Adipocyte (in vitro differentiated cells): ENCODE results near the gene DNAJC11.
"Not testable (repeated sequence)": the region's sequence is repeated elsewhere in the genome, so short reads cannot be mapped to it uniquely, and the experiment has no call there.

Experiments
- DNase-seq: peaks from one replicate; pipeline ENCODE4 v3.0.0-alpha.2; 2015; ENCODE audit warnings: low read depth
- H3K27me3 ChIP-seq: replicated peaks from 2 replicates; pipeline ENCODE4 v1.7.0; 2013; ENCODE audit warnings: mild to moderate bottlenecking, low read length, moderate library complexity; ENCODE audit not compliant: control insufficient read depth, insufficient read depth
- H3K36me3 ChIP-seq: 2 replicates; pipeline ENCODE4 v1.7.0; 2013; ENCODE audit warnings: low read length, mild to moderate bottlenecking, moderate library complexity; ENCODE audit not compliant: control insufficient read depth, insufficient read depth, severe bottlenecking
- H3K4me1 ChIP-seq: 2 replicates; pipeline ENCODE4 v1.7.0; 2013; ENCODE audit warnings: mild to moderate bottlenecking, low read length, moderate library complexity; ENCODE audit not compliant: control insufficient read depth, insufficient read depth
- H3K4me3 ChIP-seq: 2 replicates; pipeline ENCODE4 v1.7.0; 2013; ENCODE audit warnings: mild to moderate bottlenecking, low read length, moderate library complexity
- H3K9ac ChIP-seq: 2 replicates; pipeline ENCODE4 v1.7.0; 2013; ENCODE audit warnings: mild to moderate bottlenecking, low read length, moderate library complexity
- H3K9me3 ChIP-seq: 2 replicates; pipeline ENCODE4 v1.7.0; 2013; ENCODE audit warnings: mild to moderate bottlenecking, low read length, moderate library complexity; ENCODE audit not compliant: control insufficient read depth

Gene DNAJC11

GRCh38 chr1:6730473-6730872 is 28.9 kb upstream of the DNAJC11 start:
- H3K36me3 ChIP-seq: no peaks in the 10 kb centered on the region
- no peak overlapping the region for H3K9ac ChIP-seq
- no peak overlapping the region for H3K4me3 ChIP-seq
- peaks cover 4% of the 10 kb centered on the region for H3K9me3 ChIP-seq
- no peak for DNase-seq
- no peaks in the 10 kb centered on the region for H3K4me1 ChIP-seq
- no peaks in the 10 kb centered on the region for H3K27me3 ChIP-seq

GRCh38 chr1:6727535-6727934 is 25.9 kb upstream of the DNAJC11 start:
- Histone ChIP-seq H3K9me3 (peaks cover 4% of the 10 kb centered on the region), H3K9ac (no peak overlapping the region), H3K36me3 (no peaks in the 10 kb centered on the region), H3K27me3 (no peaks in the 10 kb centered on the region), H3K4me3 (no peak overlapping the region), H3K4me1 (peaks cover 5% of the 10 kb centered on the region)
- DNase-seq: peak; percentile 80

- Histone ChIP-seq H3K36me3 (no peaks in the 10 kb centered on the region), H3K4me1 (peaks cover 5% of the 10 kb centered on the region), H3K27me3 (no peaks in the 10 kb centered on the region), H3K9ac (no peak overlapping the region), H3K4me3 (no peak overlapping the region), H3K9me3 (no peaks in the 10 kb centered on the region)
- DNase-seq: no peak
Measured at GRCh38 chr1:6726253-6726652, 24.6 kb upstream of the DNAJC11 start.

DNA sequence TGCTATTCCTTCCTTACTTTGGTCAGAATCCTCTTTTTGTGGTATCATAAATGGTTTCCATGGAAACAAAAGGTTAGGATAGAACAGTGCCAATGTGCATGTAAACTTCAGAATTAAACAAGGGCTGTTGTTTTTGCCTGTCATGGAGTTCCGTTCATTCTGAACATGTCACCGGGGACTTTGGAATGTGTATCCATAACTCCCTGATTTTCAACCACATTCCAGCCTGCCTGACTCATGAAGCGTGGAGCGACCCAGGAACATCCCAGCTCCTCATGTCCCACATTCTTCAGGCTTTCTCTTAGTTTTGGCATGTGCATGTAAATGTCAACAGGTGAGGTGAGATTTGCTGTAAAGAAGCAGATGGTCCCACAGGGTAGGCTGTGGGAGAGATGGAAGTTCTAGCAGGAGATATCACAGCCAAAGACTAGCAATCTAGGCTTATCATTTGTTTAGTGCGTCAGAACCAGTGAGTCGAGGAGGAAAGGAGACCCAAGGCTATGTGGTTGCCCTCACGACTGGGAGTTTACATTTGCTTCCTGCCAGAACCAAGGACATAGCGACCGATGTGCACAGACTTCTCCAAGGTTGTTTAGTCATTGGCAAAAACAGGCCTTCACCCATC is 23.0 kb upstream of the DNAJC11 start:
- H3K9me3 ChIP-seq: no peaks in the 10 kb centered on the region
- H3K4me1 ChIP-seq: peaks cover 5% of the 10 kb centered on the region
- H3K4me3 ChIP-seq: no peak overlapping the region
- peak; percentile 70 for DNase-seq
- H3K36me3 ChIP-seq: no peaks in the 10 kb centered on the region
- no peak overlapping the region for H3K9ac ChIP-seq
- no peaks in the 10 kb centered on the region for H3K27me3 ChIP-seq

- H3K9ac ChIP-seq: no peak overlapping the region
- H3K27me3 ChIP-seq: no peaks in the 10 kb centered on the region
- H3K4me3 ChIP-seq: no peak overlapping the region
- H3K4me1 ChIP-seq: peaks cover 5% of the 10 kb centered on the region
- H3K9me3 ChIP-seq: no peaks in the 10 kb centered on the region
- H3K36me3 ChIP-seq: no peaks in the 10 kb centered on the region
- DNase-seq: no peak
Measured at GRCh38 chr1:6723621-6724428, 22.2 kb upstream of the DNAJC11 start.

GRCh38 chr1:6711174-6711573 is 9.6 kb upstream of the DNAJC11 start:
- no peak for DNase-seq
- H3K9ac ChIP-seq: no peak overlapping the region
- peaks cover 5% of the 10 kb centered on the region for H3K9me3 ChIP-seq
- H3K36me3 ChIP-seq: no peaks in the 10 kb centered on the region
- H3K27me3 ChIP-seq: peaks cover 11% of the 10 kb centered on the region
- H3K4me3 ChIP-seq: no peak overlapping the region
- H3K4me1 ChIP-seq: no peaks in the 10 kb centered on the region

GRCh38 chr1:6704746-6705145 is 3.1 kb upstream of the DNAJC11 start:
- Histone ChIP-seq H3K27me3 (peaks cover 11% of the 10 kb centered on the region), H3K36me3 (no peaks in the 10 kb centered on the region), H3K4me1 (peaks cover 10% of the 10 kb centered on the region), H3K4me3 (no peak overlapping the region), H3K9me3 (no peaks in the 10 kb centered on the region), H3K9ac (no peak overlapping the region)
- no peak for DNase-seq

GRCh38 chr1:6703016-6703415 is 1.4 kb upstream of the DNAJC11 start:
- H3K4me3 ChIP-seq: no peak overlapping the region
- no peaks in the 10 kb centered on the region for H3K36me3 ChIP-seq
- no peak for DNase-seq
- H3K4me1 ChIP-seq: peaks cover 10% of the 10 kb centered on the region
- H3K27me3 ChIP-seq: peaks cover 11% of the 10 kb centered on the region
- H3K9me3 ChIP-seq: no peaks in the 10 kb centered on the region
- no peak overlapping the region for H3K9ac ChIP-seq

DNA sequence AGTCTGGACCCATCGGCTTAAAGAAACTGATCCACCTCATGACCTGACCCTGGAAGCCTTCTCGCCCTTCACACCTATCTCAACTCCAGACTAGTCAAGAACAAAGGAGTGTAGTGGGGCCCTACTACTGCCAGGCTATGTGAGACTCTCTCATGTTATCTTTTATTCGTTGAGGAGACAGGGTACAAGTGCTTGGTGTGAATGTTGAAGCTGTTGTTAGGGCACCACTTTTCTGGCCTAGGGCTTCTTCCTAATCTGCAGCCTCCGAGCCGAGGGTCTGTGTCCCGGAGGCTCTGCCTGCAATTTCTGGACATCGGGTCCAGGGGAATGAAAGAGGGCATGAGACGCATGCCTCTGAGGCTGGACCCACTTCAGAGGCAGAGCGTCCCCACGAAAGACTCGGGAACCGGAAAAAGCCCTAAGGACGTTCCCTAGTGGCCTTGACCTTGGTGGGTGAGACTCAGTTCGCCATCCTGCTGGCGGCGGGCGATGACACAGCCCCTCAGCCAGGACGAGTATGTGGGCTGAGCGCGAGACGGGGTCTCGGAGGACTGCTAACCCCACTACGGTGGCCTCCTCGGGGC is 671 bp downstream of the DNAJC11 start:
- peaks cover 10% of the 10 kb centered on the region for H3K4me1 ChIP-seq
- no peaks in the 10 kb centered on the region for H3K9me3 ChIP-seq
- DNase-seq: peak; percentile 8
- H3K4me3 ChIP-seq: peak overlapping the region; percentile 96
- H3K36me3 ChIP-seq: no peaks in the 10 kb centered on the region
- H3K27me3 ChIP-seq: no peaks in the 10 kb centered on the region
- H3K9ac ChIP-seq: peak overlapping the region; percentile 90

DNA sequence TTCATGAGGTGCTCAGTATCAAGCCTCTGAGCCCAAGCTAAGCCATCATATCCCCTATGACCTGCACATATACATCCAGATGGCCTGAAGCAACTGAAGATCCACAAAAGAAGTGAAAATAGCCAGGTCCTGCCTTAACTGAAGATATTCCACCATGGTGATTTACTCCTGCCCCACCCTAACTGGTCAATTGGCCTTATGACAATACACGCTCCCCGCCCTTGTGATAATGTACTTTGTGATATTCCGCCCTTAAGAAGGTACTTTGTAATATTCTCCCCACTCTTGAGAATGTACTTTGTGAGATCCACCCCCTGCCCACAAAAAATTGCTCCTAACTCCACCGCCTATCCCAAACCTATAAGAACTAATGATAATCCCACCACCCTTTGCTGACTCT is 1.7 kb downstream of the DNAJC11 start:
- not testable (repeated sequence) for H3K9ac ChIP-seq, H3K27me3 ChIP-seq, H3K36me3 ChIP-seq, DNase-seq, H3K9me3 ChIP-seq
- H3K4me3 ChIP-seq: peak overlapping the region; percentile 96
- H3K4me1 ChIP-seq: peaks cover 10% of the 10 kb centered on the region

GRCh38 chr1:6695868-6696267 is 5.7 kb downstream of the DNAJC11 start:
- H3K4me1 ChIP-seq: peaks cover 21% of the 10 kb centered on the region
- H3K36me3 ChIP-seq: no peaks in the 10 kb centered on the region
- no peaks in the 10 kb centered on the region for H3K27me3 ChIP-seq
- DNase-seq: peak; percentile 53
- no peaks in the 10 kb centered on the region for H3K9me3 ChIP-seq
- H3K4me3 ChIP-seq: no peak overlapping the region
- no peak overlapping the region for H3K9ac ChIP-seq
